IPS-18c (cell line): ENCODE measurements around the gene FGGY.

Experiments
- H3K4me3 ChIP-seq: 2 replicates; pipeline ENCODE4 v1.7.0; 2013; ENCODE audit warnings: low read depth, mild to moderate bottlenecking, low read length, moderate library complexity; ENCODE audit not compliant: insufficient read depth
- H3K9me3 ChIP-seq: one replicate; pipeline ENCODE4 v1.6.1; 2013; ENCODE audit warnings: mild to moderate bottlenecking, low read length, moderate library complexity; ENCODE audit not compliant: control insufficient read depth, insufficient read depth

FGGY gene

DNA sequence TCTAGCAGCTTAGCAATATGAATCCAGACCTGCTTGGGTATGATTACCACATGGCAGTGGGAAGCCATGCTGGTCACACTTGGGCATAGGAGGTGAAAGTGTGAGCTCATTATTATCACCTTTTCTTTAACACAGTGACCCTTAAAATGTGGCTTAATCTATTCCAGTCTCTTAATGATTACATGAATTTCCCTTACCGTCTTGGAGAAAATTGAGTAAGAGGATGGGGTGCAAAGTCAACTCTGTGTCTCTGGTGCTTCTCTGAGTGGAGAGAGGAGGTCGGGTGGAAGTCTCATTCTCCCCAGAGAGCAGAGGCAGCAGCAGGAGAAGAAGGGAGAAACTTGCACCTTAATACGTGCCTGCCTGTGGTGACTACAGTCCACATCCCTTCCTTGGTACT lies 91.3 kb downstream of the FGGY start:
- Histone ChIP-seq H3K4me3 (no peak overlapping the region), H3K9me3 (no peaks in the 10 kb centered on the region)

DNA sequence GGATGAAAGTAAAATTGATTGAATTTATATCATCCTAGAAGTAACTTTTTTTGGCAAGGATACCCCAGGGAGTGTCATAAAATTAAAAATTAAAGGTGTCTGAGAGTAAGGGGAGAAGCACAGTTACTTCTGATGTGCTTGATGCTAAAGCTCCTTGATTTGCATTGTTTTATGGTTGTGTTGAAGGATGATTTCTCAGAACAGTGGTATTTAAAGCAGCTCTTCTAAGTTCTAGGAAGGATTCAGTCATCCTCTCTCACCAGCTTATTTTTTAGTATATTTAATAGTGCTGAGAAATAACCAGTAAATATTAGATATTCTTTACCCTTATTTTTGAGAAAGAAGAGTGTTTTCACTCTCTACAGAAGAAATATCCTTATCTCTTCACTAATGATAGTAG lies 93.0 kb downstream of the FGGY start:
- Histone ChIP-seq H3K9me3 (no peaks in the 10 kb centered on the region), H3K4me3 (no peak overlapping the region)

DNA sequence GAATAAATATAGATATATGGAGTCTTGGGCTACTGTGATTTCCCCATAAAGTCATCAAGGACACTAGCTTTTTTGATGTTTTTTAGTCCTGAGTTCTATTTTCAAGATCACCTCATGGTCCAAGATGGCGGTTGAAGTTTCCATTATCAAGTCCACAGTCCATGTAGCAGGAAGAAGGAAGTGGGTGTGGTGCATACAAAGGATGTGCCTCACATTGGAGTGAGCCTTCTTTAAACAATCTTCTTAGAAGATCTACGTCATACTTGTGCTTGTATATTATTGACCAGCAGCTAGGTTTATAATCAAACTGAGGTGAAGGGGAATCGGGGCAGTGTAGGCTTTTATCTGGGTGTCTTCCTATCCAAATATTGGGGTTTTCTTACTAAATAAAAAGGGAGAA lies 93.4 kb downstream of the FGGY start:
- H3K9me3 ChIP-seq: no peaks in the 10 kb centered on the region
- no peak overlapping the region for H3K4me3 ChIP-seq

DNA sequence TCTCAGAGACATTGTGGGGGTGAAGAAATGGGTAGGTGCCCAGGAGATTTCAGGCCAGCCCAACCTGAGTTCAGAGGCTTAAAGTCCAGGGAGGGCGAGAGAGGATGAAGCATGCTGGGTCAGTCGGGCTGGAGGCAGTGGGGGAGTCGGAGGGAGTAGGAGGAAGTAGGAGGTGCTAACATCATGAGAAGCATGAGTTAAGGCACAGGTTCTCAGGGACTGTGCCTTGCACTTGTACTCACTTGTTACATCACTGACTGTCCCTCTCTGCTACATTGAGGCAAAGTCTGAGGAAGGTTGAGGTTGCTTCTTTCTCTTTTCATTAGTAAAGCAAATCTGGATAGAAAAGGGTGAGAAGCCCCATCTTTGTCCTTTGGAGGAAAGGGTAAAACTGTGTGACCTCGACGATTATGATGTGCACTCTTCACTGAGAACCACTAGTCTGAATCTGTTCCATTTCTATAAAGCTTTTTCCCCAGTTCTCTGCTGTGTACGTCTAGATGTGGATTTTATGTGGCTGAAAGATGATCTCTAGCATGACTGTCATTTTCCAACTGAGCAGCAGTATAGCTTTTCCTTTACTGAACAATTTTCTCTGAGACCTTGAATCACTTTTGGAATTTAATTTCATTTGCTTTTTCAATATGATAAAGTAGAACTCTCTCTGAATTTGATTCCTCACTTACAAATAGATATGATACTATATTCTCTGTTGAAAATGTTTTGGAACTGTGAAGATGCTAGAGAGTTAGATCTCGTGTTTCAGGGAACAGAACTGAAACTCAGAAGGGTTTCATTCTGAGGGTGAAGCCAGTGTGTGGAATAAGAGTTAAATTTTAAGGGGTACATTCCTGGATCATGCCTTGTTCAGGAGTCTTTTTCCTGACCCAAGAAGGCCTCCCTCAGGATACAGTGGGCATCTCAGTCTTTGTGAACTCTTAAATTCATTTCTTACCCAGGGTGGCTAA lies 94.6 kb downstream of the FGGY start:
- H3K4me3 ChIP-seq: no peak overlapping the region
- H3K9me3 ChIP-seq: no peaks in the 10 kb centered on the region

DNA sequence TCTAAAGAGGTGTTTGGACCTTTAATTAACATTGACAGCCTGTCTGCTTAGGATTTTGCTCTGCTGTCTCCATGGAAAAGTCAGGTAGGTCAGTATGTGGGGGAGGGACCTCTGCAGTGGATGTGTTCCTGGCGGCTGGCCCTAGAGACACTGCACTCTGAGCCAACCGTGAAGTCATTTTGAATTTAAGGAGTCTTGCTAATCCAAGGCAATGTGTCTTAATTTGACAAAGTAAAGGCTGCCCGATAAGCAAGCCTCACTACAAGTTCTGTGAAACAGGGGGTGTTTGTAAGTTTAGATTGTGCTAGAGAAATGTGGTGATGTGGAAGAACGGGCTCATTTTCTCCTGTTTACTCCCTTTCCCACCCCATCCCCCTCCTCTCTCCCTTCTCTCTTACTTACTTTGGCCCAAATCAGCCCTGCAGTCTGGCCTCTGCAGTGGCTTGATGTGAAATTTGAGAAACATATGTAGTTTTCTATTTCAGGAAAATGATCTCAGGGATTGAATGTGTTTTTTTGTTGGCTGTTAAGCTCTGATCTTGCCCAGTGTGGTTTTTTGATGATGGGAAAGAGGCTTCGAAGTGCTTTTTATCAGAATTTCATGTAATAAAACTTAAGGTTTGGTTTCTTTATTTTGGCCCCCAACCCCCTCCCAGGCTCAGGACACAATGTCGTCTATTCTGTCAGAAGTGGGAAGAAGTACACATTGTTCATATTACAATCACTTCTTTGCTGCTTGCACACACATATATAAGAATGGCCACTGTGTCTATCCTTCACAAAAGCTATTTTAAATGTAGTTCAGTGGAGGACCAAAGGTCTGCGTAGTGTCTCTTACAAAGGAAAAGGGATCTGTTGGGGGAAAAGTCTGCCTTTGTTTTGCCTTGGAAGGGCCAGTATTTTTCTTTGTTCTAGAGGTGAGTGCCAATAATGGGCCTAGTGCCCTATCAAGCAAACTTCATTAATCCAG lies 96.6 kb downstream of the FGGY start:
- H3K9me3 ChIP-seq: peaks cover 2% of the 10 kb centered on the region
- no peak overlapping the region for H3K4me3 ChIP-seq

DNA sequence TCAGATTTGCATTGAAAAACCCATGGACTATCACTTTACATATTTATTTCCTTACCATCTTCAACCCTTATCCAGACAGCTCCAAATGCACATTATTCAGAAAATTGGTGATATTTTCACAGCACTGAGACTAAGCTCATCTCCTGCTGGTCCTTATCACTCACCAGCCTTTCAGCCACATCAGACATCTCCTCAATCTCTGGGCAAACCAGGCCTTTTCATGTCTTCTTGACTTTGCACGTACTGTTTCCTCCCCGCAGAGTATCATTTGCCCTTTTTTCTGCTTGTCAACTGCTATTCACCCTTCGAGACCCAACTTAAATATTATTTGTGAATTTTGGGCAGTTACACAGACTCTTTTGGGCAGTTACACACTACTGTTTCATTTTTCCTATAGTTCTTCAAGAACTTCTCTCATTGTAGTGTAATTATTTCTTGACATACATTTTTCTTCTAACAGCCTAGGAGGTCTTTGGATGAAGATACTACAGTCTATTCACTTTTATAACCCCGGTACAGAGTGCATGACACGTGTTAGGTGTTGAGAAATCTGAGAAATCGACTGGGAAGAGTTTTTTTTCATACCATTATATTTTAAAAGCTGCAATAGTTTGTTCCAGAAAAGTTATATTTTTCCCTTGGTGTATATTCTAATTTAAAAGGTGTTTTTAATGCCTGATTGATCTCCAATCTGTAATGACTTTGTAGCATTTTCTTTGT lies 98.0 kb downstream of the FGGY start:
- Histone ChIP-seq H3K9me3 (peaks cover 2% of the 10 kb centered on the region), H3K4me3 (no peak overlapping the region)

DNA sequence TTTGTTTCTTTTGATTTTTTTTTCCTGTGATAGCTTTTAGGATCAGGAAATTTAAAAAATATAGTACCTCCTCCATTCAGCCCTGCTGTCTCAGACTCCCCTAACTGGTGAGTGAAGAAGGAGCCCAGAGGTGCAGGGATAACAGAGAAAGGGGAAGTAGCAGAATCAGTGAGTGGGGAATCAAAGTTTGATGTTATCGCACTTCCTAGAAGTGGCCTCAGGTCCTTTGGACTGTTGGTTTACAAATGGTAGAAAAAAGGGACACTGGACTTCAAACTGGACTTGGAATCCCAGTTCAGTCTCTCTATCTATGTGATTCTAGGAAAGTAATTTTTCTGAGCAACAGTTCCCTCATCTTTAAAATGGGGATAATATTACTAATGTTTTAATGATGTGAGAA lies 99.5 kb downstream of the FGGY start:
- Histone ChIP-seq H3K4me3 (no peak overlapping the region), H3K9me3 (peaks cover 2% of the 10 kb centered on the region)

DNA sequence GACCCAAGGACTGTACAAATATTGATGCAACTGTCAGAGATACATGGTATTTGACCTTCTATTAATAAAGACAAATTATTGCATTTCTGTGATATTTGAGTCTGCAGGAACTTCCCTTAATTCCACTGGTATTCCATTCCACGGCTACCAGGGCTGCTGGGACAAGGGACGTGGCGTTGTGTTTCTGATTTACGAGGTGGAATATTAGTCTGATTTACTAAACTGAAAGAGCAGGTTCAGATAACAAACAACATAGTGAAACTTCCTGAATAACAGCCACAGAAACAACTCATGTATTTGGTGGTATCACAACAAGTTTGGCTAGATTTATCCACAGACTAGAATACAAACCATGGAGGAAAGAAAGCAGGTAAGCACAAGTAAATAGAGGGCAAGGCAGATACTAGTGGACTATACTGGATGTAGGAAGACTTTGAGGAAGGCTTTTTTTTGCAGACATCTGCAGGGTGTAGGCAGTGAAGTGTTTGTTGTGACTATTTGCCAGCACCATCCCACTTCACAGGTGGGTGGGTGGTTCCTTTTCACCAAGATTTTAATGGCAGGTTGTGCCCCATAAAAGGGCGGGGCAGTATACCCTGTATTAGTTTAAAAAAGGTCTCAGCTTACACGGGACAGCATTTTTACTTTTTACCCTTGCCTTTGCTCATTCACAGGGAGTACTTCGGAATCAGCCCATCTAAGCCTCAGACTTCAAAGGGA lies 100.4 kb downstream of the FGGY start:
- Histone ChIP-seq H3K9me3 (peaks cover 2% of the 10 kb centered on the region), H3K4me3 (no peak overlapping the region)

DNA sequence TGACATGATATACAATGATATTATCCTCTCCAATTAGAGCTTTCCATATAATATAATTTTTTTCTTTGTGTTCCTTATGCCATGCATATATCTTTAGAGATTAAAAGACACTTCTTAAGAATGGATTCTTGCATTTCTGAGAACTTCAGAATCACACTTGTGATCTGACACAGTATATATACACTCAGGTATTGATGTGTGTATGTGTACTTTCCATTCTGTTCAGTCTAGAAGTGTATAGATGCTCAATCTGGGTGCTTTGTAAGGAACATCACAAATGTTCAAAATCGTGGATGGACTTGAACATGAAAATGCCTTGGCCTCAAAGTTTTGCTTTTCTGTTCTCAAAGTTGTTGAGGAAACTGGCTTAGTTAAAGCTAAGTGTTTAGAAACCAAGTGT lies 102.7 kb downstream of the FGGY start:
- no peak overlapping the region for H3K4me3 ChIP-seq
- H3K9me3 ChIP-seq: peaks cover 2% of the 10 kb centered on the region

DNA sequence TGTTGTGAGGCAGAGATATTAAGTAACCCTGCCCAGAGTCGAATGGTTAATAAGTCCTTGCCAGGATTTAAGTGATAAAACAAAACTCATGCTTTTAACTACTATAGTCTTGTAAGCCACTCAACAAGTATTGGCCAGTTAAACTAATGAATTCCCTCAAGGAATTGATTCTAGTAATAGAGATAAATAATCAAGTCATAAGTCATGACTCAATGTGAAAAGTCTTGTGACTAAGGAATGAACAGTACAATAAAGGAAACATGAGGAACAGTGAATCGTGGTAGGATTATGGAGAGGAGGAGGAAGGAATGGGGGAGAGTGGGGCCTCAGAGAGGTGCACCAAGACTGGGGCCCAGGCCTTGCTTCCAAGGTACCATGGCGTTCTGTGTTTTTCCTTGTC lies 104.7 kb downstream of the FGGY start:
- peaks cover 2% of the 10 kb centered on the region for H3K9me3 ChIP-seq
- no peak overlapping the region for H3K4me3 ChIP-seq

DNA sequence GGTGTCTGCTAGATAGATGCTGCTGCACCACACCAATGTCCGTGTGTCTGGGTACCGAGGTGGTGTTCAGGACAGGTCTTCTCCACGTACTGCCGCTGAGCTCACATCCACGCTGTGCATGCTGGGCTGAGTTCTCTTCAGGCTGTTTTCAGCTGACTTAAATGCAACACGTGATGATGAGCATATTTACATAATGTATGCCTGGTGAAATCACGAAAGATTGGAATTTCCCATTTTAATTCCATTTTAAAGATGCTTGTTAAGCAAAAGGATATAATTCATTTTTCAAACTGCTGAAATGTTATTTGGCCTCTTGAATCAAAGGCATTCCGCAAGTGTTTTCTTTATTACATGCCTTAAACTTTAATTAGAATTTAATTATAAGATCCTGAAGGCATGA lies 107.9 kb downstream of the FGGY start:
- no peak overlapping the region for H3K4me3 ChIP-seq
- no peaks in the 10 kb centered on the region for H3K9me3 ChIP-seq

DNA sequence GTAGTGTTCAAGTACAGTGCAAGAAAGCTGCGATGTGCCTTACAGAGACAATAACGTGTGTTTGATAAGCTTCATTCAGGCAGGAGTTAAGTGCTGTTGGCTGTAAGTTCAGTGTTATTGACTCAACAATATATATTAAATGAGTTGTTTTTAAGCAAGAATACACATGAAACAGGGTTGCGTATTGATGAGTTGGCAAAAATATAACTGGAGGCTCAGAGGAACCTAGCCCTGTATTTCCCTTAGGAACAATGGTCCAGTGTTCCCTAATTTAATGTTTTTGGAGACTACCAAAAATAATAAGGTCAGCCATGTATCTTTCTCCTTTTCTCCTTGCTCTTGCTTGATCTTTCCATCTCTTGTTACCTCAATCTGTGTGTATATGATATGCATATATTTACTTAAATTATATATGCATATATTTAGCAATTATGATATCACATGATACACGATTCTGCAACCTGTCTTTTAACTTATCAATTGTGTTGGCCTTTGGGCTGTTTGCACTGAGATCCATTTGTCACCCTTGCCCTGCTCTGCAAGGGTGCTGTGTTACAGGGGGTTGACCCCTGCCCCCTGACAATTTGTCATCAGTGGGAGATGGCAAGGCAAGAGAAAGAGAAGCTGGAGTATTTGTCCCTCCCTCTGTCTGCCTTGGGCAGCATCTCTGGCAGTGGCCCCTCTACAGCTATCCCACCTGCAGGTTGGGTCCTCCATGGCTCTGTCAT lies 109.7 kb downstream of the FGGY start:
- no peak overlapping the region for H3K4me3 ChIP-seq
- H3K9me3 ChIP-seq: no peaks in the 10 kb centered on the region

DNA sequence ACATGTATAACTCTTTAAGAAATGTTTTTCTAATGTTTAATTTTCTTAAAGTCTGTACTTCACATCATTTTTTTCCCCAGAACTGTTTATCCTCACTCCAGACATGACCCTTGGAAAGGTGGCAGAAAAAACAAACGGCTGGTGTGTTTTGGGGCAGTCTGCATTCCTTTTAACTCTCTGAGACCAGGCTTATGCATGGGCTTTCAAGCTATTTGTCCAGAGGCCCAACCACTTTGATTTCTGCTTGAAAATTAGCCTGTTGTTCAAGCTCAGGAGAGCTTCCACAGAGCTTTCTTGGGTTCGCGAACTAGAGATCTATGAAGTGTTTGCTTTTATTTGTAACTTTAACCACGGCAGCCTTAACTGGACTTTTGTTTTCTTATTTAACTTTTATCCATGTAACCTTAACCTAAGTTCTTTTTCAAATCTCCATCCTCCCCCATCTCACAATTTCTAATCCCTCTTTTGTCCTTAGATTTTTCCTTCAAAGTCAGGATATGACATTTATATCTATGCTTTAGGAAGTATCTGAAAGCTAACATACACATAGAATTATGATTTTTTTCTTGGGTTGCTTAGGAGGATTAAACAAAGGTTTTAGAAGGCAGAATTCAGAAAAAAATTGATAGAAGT lies 111.8 kb downstream of the FGGY start:
- no peak overlapping the region for H3K4me3 ChIP-seq
- no peaks in the 10 kb centered on the region for H3K9me3 ChIP-seq

DNA sequence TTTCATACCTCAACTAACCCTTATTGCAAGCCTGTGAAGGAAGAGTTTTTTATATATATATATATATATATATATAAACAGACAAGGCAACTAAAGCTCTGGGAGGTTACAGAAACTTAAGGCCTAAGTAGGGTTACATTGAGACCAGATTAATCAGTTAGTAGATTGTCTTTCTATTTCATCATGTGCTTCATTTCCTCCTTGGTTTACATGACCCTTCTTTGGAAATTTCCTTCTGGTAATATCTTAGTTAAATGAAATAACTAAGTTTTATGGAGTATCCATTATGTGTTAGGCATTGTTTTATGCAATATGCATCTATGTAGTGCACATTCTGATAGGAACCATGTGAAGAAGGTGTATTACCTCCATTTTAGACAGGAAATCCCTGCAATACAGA lies 112.7 kb downstream of the FGGY start:
- H3K9me3 ChIP-seq: no peaks in the 10 kb centered on the region
- H3K4me3 ChIP-seq: no peak overlapping the region

DNA sequence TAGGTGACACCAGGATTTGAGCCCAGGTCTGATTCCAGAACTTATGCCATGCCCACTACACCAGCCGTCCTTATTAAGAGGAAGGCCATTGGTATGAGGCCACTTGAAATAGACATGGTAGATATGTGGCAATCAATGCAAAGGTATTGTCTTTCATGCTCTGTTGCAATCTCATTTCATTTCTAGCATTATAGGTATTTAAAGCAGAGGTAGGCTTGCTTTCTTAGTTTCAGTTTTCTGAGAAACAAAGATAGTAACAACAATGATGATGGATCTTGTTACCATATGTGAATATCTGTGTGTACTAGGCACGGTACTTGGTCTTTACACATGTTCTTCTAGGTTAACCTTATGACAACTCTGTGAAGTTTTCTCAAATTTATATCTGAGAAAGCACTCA lies 113.1 kb downstream of the FGGY start:
- H3K9me3 ChIP-seq: no peaks in the 10 kb centered on the region
- H3K4me3 ChIP-seq: no peak overlapping the region

DNA sequence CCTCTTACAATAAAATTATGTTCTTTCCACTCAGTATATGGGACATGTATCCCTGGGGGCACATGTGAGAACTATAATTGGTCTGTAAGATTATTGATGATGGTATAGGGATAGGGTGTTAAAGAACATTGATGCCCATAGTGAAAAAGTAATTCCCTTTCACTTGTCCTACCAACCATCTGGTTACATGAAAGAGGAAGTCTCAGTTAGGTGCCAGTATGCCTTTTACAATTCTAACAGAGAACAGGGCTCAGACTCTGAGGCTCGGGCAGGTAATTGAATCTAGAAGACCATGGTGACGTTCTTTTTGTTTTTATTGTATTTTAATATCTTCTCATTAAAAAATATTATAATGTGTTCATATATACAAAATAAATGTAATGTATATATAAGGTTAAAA lies 113.6 kb downstream of the FGGY start:
- H3K9me3 ChIP-seq: no peaks in the 10 kb centered on the region
- H3K4me3 ChIP-seq: no peak overlapping the region
